SIG-M5 treated with dmso at 0.1 percent for 504 hours (cell line): ENCODE data around the gene HDGFL3.
"Not testable (repeated sequence)": the region's sequence is repeated elsewhere in the genome, so short reads cannot be mapped to it uniquely, and the experiment has no call there.

ENCODE experiments used
- DNase-seq: peaks from one replicate; lab custom pipeline; 2025; ENCODE audit not compliant: unreplicated experiment; lab: John Stamatoyannopoulos, UW

HDGFL3 gene

GRCh38 chr15:83194528-83194927 is 13.1 kb downstream of the HDGFL3 start:
- DNase-seq, result no peak

DNA sequence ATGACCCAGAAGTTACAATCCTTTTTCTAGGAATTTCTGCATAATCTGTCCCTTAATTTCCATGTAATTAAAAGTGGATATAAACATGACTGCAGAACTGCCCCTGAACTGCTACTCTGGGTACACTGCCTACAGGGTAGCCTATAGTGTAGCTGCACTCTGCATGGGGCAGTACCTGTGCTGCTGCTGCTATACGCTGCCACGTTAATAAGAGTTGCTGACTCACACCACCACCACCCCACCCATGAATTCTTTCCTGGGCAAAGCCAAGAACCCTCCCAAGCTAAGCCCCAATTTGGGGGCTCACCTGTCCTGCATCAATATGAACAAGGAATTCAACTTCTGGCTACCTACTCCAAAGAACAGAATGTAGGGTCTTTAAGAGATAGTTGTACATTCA is 13.9 kb downstream of the HDGFL3 start:
- no peak for DNase-seq

GRCh38 chr15:83192742-83193141 is 14.9 kb downstream of the HDGFL3 start:
- no peak for DNase-seq

- no peak for DNase-seq
Measured at GRCh38 chr15:83190450-83190849, 17.2 kb downstream of the HDGFL3 start.

DNA sequence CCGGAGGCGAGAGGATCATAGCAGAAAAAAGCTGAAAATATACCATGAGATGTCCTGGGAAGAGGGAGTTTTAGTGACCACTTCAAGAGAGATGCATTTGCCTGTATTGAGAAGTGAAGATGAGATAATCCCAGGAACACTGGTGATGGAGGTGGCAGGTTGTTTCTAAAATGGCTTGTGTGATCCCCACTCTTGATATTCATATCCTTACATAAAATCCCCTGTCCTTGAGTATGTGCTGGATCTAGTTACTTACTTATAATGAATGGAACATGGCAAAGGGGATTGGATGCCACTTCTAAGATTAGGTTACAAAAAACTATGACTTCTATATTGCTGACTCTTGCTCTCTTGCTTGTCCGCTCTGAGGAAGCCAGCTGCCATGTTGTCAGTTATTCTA is 22.1 kb downstream of the HDGFL3 start:
- DNase-seq, result no peak

- no peak for DNase-seq
Measured at GRCh38 chr15:83178869-83179325, 28.7 kb downstream of the HDGFL3 start.

DNA sequence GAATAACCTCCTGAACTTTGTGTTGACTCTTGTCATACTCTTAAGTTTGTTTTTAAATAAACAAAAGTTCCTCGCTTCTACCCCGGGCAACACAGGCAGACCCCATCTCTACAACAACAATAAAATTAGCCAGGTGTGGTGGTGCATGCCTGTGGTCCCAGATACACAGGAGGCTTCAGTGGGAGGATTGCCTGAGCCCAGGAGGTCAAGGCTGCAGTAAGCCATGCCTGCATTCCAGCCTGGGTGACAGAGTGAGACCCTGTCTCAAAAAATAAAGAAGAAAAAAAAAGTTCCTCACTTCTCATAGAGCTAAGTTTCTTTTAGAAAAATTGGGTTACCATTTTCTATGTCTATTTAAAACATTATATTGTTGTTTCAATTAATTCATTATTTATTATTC is 29.2 kb downstream of the HDGFL3 start:
- DNase-seq, result no peak

GRCh38 chr15:83174891-83175290 is 32.7 kb downstream of the HDGFL3 start:
- DNase-seq, result no peak

DNA sequence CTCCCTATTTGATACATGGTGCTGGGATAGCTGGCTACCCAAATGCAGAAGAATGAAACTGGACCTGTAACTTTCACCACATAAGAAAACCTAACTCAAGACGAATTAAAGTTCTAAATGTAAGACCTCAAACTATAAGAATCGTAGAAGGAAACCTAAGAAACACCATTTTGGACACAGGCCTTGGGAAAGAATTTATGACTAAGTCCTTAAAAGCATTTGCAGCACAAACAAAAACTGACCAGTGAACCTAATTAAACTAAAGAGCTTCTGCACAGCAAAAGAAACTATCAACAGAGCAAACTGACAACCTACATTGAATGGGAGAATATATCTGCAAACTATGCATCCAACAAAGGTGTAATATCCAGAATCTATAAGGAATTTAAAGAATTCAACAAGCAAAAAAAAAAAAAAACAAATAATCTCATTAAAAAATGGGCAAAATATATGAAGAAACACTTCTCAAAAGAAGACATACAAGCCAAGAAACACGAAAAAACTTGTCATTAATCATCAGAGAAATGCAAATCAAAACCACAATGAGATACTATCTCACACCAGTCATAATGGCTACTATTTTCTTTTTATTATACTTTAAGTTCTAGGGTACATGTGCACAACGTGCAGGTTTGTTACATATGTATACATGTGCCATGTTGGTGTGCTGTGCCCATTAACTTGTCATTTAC is 37.0 kb downstream of the HDGFL3 start:
- DNase-seq, result no peak

GRCh38 chr15:83169576-83169975 is 38.0 kb downstream of the HDGFL3 start:
- DNase-seq, result not testable (repeated sequence)

- no peak for DNase-seq
Measured at GRCh38 chr15:83166830-83167229, 40.8 kb downstream of the HDGFL3 start.

DNA sequence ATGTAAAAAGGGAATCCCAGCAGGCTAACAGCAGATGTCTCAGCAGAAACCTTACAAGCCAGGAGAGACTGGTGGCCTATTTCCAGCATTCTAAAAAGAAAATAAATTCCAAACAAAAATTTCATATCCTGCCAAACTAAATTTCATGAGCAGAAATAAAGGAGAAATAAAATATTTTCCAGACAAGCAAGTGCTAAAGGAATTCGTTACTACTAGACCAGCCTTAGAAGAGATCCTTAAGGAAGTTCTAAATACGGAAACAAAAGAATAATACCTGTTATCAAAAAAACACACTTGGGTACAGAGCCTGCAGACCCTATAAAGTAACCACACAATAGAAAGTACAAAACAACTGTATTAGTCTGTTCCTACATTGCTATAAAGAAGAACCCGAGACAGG is 41.4 kb downstream of the HDGFL3 start:
- DNase-seq, result no peak

GRCh38 chr15:83164771-83165404 is 42.7 kb downstream of the HDGFL3 start:
- DNase-seq, result no peak

GRCh38 chr15:83164111-83164770 is 43.4 kb downstream of the HDGFL3 start:
- DNase-seq, result no peak

- no peak for DNase-seq
Measured at GRCh38 chr15:83163032-83163431, 44.6 kb downstream of the HDGFL3 start.

- no peak for DNase-seq
Measured at GRCh38 chr15:83160741-83161140, 46.9 kb downstream of the HDGFL3 start.

DNA sequence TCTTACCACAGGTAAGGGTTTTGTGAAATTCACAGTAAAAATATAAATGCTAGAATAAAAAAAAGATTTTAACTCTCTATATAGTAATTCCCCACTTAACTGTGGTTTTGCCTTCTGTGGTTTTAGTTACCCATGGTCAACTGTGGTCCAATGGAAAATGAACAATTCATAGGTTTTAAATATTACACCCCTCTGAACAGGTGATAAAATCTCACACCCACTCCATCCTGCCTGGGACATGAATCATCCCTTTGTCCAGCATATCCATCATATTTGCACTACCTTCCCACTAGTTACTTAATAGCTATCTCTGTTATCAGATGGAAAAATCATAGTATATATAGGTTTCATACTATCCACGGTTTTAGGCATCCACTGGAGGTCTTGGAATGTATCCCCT is 49.2 kb downstream of the HDGFL3 start:
- no peak for DNase-seq

DNA sequence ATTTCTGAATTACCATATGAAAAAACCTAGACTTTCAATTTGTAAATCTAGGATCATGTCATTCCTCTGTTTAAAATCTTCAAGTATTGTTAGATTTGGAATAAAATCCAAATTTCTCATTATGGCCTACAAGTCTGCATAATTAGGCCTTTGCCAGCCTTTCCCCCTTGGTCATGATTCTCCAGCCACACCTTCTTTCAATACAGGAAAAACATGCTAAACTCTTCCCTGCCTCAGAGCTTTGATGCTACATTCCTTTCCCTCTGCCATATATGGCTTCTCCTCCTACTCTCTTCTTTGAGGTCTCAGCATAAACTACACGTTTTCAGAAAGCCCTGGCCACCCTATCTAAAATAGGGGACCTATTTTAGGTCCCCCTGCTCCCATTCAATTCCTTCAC is 51.7 kb downstream of the HDGFL3 start:
- DNase-seq, result no peak

DNA sequence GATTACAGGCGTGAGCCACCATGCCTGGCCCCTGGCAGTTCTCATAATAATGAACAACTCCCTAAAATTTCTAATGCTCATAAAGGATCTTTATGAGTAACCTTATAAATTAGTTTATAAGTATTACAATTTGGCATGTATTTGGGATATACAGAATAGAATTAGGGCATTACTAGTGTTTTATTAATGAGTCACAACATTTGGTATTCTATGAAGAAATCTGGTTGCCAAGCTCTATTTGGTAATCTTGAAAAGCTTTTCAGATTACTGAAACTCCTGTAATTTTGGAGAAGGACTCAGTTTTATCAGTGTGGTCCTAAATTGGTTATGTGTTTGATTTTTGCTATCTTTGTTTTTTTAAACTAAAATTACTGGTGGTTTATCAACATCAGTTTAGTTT is 54.3 kb downstream of the HDGFL3 start:
- no peak for DNase-seq

DNA sequence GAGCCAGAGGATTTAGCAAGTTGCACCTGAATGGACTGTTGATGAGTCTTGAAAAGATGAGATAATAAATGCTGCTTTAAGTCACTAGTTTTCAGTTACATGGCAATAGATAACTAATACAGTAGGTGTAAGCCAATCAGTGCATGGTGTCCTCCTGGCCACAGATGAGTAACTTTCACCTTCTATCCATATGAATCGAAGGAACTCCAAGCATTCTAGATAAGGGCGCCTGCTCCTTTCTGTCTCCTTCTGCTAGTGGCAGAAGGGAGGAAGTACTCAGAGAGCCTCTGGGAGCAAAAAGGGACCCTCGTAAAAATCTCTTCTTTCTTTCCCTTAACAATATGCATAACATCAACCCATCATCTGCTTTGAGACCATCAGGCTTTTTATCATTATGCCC is 62.9 kb downstream of the HDGFL3 start:
- DNase-seq, result no peak

DNA sequence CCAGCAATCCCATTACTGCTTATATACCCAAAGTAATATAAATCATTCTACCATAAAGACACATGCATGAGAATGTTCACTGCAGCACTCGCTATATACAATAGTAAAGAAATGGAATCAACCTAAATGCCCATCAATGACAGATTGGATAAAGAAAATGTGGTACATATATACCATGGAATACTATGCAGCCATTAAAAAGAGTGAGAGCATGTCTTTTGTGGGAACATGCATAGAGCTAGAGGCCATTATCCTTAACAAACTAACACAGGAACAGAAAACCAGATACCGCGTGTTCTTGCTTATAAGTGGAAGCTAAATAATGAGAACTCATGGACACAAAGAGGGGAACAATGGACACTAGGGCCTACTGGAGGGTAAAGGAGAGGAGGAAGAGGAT is 65.5 kb downstream of the HDGFL3 start:
- DNase-seq, result not testable (repeated sequence)

GRCh38 chr15:83132861-83133523 is 74.6 kb downstream of the HDGFL3 start:
- no peak for DNase-seq
